WI38 (cell line): Measurements from ENCODE around the gene CHPF.

Experiments used
- H3K4me3 ChIP-seq: 2 replicates; pipeline ENCODE4 v1.5.1; 2011; ENCODE audit warnings: low read depth, mild to moderate bottlenecking, control low read depth, low read length
- TF ChIP-seq, protein P1 (sequence below): IDR thresholded peaks from 2 replicates; pipeline ENCODE4 v1.5.1; 2012; ENCODE audit warnings: low read depth, mild to moderate bottlenecking, control low read depth, low read length

The CHPF gene

DNA sequence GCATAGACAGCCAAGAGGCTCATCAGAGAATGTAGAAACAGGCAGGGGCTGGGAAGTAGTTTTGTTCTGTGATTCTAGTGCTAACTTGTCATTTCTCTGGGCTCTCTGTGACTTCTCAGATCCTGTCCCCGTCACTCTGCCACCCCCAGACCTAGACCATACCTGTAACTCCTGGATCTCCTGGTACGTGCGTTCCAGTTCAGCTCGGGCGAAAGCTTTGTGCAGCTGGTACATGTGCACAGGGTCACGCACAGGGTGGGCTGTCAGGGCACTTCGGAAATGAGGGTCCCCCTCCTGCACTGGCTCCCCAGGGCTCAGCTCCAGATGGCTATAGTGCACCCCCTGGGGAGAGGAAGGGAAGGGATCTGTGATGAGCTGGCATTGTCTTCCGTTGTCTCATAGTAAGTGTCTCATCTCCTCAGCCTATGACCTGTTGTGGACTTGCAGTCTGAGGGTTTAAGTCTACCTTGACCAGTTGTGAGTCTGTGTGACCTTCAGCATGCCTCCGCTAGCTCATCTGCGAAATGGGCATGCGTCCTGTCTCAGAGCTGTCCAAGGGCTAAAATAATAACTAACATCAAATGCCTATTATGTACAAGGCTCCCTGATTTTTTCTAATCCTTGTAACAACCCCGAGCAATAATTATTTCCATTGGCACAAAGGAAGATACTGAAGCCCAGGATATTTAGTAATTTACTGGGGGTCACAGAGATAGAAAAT lies 2.7 kb downstream of the CHPF start:
- H3K4me3 ChIP-seq: no peak overlapping the region
- TF ChIP-seq, protein P1, sequence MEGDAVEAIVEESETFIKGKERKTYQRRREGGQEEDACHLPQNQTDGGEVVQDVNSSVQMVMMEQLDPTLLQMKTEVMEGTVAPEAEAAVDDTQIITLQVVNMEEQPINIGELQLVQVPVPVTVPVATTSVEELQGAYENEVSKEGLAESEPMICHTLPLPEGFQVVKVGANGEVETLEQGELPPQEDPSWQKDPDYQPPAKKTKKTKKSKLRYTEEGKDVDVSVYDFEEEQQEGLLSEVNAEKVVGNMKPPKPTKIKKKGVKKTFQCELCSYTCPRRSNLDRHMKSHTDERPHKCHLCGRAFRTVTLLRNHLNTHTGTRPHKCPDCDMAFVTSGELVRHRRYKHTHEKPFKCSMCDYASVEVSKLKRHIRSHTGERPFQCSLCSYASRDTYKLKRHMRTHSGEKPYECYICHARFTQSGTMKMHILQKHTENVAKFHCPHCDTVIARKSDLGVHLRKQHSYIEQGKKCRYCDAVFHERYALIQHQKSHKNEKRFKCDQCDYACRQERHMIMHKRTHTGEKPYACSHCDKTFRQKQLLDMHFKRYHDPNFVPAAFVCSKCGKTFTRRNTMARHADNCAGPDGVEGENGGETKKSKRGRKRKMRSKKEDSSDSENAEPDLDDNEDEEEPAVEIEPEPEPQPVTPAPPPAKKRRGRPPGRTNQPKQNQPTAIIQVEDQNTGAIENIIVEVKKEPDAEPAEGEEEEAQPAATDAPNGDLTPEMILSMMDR: no peak

DNA sequence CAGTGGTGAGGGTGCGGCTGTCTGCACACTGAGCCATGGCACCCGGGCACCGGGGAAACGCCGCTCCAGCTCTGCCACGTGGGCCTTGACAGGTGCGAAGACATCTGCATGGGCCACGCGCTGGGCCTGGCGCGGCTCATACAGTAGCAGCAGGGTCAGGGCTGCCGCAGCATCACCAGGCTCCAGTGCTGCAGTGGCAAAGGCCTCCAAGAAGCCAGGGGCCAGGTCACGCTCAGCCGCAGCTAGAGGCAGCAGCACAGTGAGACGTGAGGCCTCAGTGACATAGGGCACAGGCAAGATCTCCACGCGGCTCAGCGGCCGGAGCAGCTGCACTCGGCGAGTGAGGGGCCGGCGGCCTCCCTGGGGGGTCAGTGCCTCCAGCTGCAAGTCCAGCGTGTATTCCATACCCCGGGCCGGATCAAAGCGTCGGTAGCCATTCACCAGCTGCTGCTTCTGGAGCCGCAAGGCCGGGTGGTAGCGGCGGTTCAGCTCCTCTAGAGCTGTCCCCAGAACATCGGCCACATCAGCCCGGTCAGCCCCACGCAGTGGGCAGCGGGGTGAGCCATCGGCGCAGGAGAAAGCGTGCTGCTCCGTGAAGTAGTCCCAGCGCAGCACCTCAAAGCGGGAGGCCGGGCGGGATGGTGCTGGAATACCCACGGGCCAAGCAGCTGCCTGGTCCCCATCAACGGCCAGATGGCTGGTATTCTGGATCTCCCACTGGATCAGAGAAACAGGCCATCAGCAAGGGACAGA lies 3.5 kb downstream of the CHPF start:
- TF ChIP-seq, protein P1: no peak
- no peak overlapping the region for H3K4me3 ChIP-seq

DNA sequence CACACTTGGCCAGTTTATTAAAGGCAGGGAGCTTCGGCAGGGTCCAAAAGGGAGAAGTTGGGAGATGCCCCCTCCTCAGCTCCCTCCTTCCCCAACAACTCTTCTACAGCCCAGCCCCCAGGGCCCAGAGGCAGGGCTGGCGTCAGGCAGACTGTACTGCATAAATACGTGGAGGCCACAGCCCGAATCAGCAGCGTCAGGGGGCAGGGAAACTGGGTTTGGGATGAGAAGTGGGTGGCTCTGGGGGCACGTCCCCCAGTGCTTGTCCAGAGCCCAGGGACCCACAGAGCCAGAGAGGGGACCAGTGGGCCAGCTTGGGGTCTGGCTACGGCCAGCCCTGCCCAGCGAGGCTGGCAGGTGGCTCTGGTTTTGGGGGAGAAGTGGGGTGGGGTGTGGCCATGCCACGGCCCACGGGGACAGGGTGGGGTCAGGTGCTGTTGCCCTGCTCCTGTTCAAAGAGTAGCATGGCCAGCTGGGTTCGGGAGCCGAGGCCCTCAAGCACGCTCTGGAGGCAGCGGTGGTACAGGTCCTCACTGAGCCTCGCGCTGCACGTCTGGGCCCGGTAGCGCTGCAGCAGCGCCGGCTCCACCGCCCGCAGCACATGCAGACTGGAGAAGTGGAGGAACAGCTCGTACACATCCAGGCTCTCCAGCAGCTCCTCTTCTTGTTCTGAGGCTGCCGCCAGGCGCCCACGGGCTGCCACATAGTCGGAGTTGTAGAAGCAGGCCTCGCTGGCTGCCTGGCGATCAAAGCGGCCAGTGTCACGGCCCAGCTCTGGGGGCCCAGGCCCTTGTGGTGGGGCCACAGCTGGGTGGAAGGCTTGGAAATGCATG lies 4.4 kb downstream of the CHPF start:
- no peak overlapping the region for H3K4me3 ChIP-seq
- TF ChIP-seq, protein P1: no peak

DNA sequence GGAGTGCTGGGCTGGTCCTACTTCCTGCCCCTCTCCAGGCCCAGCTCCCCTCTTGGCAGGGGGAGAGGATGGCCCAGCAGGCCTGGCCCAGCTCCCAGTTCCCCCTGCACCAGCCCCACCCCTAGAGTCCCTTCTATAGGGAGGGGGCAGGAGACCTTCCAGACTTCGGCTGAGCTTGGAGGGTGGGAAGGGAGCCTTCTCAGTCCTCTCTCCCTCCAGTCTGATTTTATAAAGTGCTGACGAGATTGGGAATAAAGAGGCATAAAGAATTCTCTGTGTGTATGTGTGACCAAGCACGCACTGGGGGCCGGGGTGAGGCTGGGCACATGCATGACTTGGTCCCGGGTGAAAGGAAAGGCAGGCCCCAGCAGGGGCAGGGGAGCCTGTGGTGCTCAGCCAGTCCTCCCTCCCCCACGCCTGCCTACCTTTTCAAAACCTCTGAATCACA lies 5.1 kb downstream of the CHPF start:
- H3K4me3 ChIP-seq: no peak overlapping the region

DNA sequence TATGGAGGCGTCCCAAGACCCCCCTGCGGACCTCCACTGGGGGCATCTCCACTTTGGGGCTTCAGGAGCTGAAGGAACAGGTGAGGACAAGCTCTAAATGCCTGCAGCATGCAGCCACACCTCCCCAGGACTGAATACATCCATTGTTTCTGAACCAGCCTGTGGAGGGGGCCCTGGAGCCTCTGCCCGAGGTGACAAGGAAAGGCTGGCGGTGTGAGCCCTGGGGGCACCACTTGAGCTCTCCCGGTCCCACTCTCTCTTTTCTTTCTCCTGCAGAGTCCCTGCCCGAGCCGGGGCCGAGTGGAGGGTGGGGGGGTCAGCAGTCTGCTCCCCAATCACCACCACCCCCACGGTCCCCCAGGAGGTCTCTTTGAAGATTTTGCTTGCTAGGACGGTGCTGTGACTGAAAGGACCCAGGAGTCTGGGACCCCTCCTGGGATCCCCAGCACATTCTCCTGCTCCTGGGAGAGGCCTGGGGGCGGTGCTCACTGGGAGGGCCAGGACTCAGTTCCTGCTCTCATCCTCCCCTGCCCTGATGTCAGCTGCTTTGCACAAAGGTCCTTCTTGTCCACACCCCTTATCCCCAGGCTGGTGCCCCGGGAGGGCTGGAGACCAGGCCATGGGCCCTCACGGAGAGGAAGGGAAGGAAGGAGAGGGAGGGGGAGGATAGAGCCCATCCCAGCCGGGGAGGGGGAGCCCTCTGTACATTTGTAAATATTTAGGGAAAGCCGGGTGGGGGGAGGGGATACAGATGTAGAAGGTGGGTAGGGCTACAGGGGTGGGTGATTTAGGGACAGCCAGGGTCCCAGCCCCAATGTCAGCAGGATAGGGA lies 5.7 kb downstream of the CHPF start:
- no peak overlapping the region for H3K4me3 ChIP-seq
- TF ChIP-seq, protein P1: no peak

More for the DNA sequence above, 5.1 kb downstream of the CHPF start:
- TF ChIP-seq, protein P1: no peak

DNA sequence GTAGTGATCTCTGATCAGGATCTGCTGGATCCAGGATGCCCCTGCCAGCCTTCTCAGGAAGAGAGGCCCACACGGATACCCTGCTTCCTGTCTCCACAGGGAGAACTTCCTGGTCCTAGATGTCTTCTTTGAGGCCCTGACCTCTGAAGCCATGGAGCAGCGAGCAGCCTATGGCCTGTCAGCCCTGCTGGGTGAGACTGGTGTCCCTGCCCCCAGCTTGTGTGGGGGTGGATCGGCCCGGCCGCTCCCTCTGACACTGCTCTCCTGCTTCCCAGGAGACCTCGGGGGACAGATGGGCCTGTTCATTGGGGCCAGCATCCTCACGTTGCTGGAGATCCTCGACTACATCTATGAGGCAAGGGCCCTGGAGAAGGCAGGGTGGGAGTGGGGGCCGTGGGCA lies 6.6 kb downstream of the CHPF start:
- TF ChIP-seq, protein P1: no peak
- no peak overlapping the region for H3K4me3 ChIP-seq
